Smooth muscle cell (in vitro differentiated cells): ENCODE results near the gene ZBED4. TPM values are rescaled to one million over a fixed set of nuclear protein-coding genes. Genes with fewer than 3 reads are reported as not detected.

Experiments
- DNase-seq: peaks from one replicate; lab custom pipeline; 2025; ENCODE audit not compliant: unreplicated experiment; lab: John Stamatoyannopoulos, UW
- H2AFZ ChIP-seq: fragments of 200-600 bp; sonication (generic); 2 replicates; pipeline ENCODE4 v1.6.0; 2016; ENCODE audit warnings: antibody characterized with exemption, low read depth, mild to moderate bottlenecking
- H3F3A ChIP-seq: fragments of 200-600 bp; sonication (generic); 2 replicates; pipeline ENCODE4 v1.6.0; 2017; ENCODE audit warnings: antibody characterized with exemption, low read depth
- H3K27ac ChIP-seq: fragments of 200-600 bp; sonication (generic); 2 replicates; pipeline ENCODE4 v1.5.1; 2016; ENCODE audit warnings: low read depth, mild to moderate bottlenecking
- H3K27me3 ChIP-seq: fragments of 200-600 bp; sonication (generic); 2 replicates; pipeline ENCODE4 v1.6.1; 2016; ENCODE audit warnings: low read depth, mild to moderate bottlenecking
- H3K36me3 ChIP-seq: fragments of 200-600 bp; sonication (generic); 2 replicates; pipeline ENCODE4 v1.5.1; 2016; ENCODE audit warnings: low read depth
- H3K4me1 ChIP-seq: fragments of 200-600 bp; sonication (generic); 2 replicates; pipeline ENCODE4 v1.5.1; 2016; ENCODE audit warnings: low read depth
- H3K4me2 ChIP-seq: fragments of 200-600 bp; sonication (generic); 2 replicates; pipeline ENCODE4 v1.6.0; 2016; ENCODE audit warnings: mild to moderate bottlenecking
- H3K4me3 ChIP-seq: fragments of 200-600 bp; sonication (generic); 2 replicates; pipeline ENCODE4 v1.5.1; 2016; ENCODE audit warnings: mild to moderate bottlenecking
- H3K79me2 ChIP-seq: fragments of 200-600 bp; sonication (generic); 2 replicates; pipeline ENCODE4 v1.6.0; 2016; ENCODE audit warnings: low read depth, mild to moderate bottlenecking
- H3K9ac ChIP-seq: fragments of 200-600 bp; sonication (generic); 2 replicates; pipeline ENCODE4 v1.6.0; 2016; ENCODE audit warnings: low read depth
- H3K9me3 ChIP-seq: fragments of 200-600 bp; sonication (generic); replicated peaks from 2 replicates; pipeline ENCODE4 v1.5.1; 2016; ENCODE audit warnings: low read depth
- H4K20me1 ChIP-seq: fragments of 200-600 bp; sonication (generic); 2 replicates; pipeline ENCODE4 v1.6.0; 2016; ENCODE audit warnings: low read depth
- WGBS: methylation state at CpG from one replicate; pipeline ENCODE4 v1.1.7; 2016; ENCODE audit warnings: low lambda C conversion rate; 5-methylcytosine and 5-hydroxymethylcytosine counted together
- polyA plus RNA-seq: library from polyadenylated mRNA; unstranded; fragments of >200 nt; fragmentation: Nextera tagmentation; extraction: Ambion mirVana; gene quantifications from 2 replicates; pipeline ENCODE4 v1.2.1, GENCODE V29; 2016
- total RNA-seq: library from RNA; depleted of rRNA; stranded (reverse); fragments of >200 nt; gene quantifications from 2 replicates; pipeline ENCODE4 v1.2.3, GENCODE V29; 2014
- TF ChIP-seq, protein P1 (sequence below): fragments of 200-600 bp; sonication (generic); IDR thresholded peaks from 2 replicates; pipeline ENCODE4 v1.5.1; 2017; ENCODE audit warnings: borderline replicate concordance, mild to moderate bottlenecking, antibody characterized with exemption; ENCODE audit not compliant: insufficient read depth, poor library complexity, severe bottlenecking

ZBED4 gene
- total and polyA plus RNA-seq, 2 experiments from 2014 or later = 12.1 to 16.6 TPM

GRCh38 chr22:49824936-49825335 is 28.7 kb upstream of the ZBED4 start:
- Histone ChIP-seq H3K27ac (peak overlapping the region; percentile 62), H3K79me2 (peaks cover 73% of the 10 kb centered on the region), H3K4me3 (peak overlapping the region; percentile 94), H3K27me3 (no peaks in the 10 kb centered on the region), H3K9me3 (no peaks in the 10 kb centered on the region), H3K4me2 (peak overlapping the region; percentile 85), H3K9ac (peak overlapping the region; percentile 97), H3F3A (no peaks in the 10 kb centered on the region), H3K4me1 (peaks cover 14% of the 10 kb centered on the region), H2AFZ (no peak overlapping the region), H4K20me1 (peaks cover 71% of the 10 kb centered on the region), H3K36me3 (no peaks in the 10 kb centered on the region)
- DNase-seq = no peak
- WGBS = 80% methylated on average over 12 of the region's 12 CpGs
- TF ChIP-seq, protein P1, sequence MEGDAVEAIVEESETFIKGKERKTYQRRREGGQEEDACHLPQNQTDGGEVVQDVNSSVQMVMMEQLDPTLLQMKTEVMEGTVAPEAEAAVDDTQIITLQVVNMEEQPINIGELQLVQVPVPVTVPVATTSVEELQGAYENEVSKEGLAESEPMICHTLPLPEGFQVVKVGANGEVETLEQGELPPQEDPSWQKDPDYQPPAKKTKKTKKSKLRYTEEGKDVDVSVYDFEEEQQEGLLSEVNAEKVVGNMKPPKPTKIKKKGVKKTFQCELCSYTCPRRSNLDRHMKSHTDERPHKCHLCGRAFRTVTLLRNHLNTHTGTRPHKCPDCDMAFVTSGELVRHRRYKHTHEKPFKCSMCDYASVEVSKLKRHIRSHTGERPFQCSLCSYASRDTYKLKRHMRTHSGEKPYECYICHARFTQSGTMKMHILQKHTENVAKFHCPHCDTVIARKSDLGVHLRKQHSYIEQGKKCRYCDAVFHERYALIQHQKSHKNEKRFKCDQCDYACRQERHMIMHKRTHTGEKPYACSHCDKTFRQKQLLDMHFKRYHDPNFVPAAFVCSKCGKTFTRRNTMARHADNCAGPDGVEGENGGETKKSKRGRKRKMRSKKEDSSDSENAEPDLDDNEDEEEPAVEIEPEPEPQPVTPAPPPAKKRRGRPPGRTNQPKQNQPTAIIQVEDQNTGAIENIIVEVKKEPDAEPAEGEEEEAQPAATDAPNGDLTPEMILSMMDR = no peak

DNA sequence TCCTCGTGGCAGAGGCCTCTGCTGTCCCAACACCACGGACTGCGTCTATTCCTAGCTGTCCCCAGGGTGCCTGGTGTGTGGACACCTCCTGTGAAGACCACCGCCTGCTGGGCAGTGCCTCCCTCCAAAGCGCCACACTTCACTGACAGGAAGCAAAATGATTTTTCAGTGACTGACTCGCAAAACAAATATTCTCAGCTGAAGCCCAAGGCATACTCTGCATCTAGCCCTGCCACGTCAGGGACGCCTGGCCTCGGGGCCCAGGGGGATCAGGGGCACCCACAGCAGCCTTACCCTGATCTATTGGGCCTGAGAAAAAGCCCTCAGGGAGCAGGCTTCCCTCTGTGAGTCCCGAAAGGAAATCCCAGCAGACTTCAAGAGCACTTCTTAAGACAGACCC is 28.2 kb upstream of the ZBED4 start:
- peaks cover 66% of the 10 kb centered on the region for H4K20me1 ChIP-seq
- DNase-seq = no peak
- peak overlapping the region; percentile 97 for H3K9ac ChIP-seq

DNA sequence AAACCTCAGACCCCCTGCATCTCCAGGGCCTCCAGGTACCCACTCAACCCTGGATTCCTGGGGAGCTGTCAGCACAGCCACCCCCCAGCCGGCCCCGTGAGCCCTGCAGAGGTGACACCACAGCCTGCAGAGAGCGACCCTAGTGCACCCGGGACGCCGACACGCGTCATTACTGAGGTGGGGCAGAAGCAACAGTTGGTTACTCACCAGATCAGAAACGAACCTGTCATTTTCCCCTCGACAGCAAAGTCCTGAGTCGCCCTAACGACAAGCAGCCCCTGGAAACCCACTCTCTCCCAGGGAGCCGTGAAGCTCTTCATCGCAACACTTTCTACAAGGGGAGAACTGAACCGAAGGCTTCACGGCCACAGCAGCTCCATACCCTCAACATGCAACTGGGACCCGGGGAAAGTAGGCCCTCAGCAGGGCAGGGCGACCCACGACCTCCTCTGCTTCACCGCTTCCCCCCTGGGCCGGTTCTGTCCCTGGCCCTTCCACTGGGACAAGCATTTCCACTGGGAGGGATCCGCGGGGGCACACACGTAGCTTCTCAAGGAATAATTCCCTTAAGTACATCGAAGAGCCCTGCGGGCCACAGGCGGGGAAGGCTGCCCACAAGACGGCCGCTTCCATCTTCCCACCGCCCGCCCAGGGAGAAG is 27.6 kb upstream of the ZBED4 start:
- 15% methylated on average over 31 of the region's 31 CpGs for WGBS
- H2AFZ ChIP-seq = no peak overlapping the region
- H3K27me3 ChIP-seq = no peaks in the 10 kb centered on the region
- H3F3A ChIP-seq = no peaks in the 10 kb centered on the region
- TF ChIP-seq, protein P1 = no peak
- no peak for DNase-seq
- H3K4me3 ChIP-seq = peak overlapping the region; percentile 94
- H3K27ac ChIP-seq = peak overlapping the region; percentile 62
- peaks cover 14% of the 10 kb centered on the region for H3K4me1 ChIP-seq
- peak overlapping the region; percentile 85 for H3K4me2 ChIP-seq
- H3K36me3 ChIP-seq = no peaks in the 10 kb centered on the region
- H3K79me2 ChIP-seq = peaks cover 61% of the 10 kb centered on the region
- H4K20me1 ChIP-seq = peaks cover 59% of the 10 kb centered on the region
- H3K9ac ChIP-seq = peak overlapping the region; percentile 97
- no peaks in the 10 kb centered on the region for H3K9me3 ChIP-seq

More for the DNA sequence above, 28.2 kb upstream of the ZBED4 start:
- Histone ChIP-seq H3F3A (no peaks in the 10 kb centered on the region), H3K9me3 (no peaks in the 10 kb centered on the region), H3K4me1 (peaks cover 14% of the 10 kb centered on the region), H2AFZ (no peak overlapping the region), H3K4me3 (peak overlapping the region; percentile 94), H3K27me3 (no peaks in the 10 kb centered on the region), H3K36me3 (no peaks in the 10 kb centered on the region), H3K79me2 (peaks cover 68% of the 10 kb centered on the region), H3K27ac (peak overlapping the region; percentile 62), H3K4me2 (peak overlapping the region; percentile 85)
- TF ChIP-seq, protein P1 = no peak
- 33% methylated on average over 10 of the region's 10 CpGs for WGBS

GRCh38 chr22:49826603-49827270 is 26.9 kb upstream of the ZBED4 start:
- peak overlapping the region; percentile 62 for H3K27ac ChIP-seq
- peaks cover 53% of the 10 kb centered on the region for H4K20me1 ChIP-seq
- peaks cover 14% of the 10 kb centered on the region for H3K4me1 ChIP-seq
- H2AFZ ChIP-seq = no peak overlapping the region
- H3K79me2 ChIP-seq = peaks cover 55% of the 10 kb centered on the region
- H3K4me3 ChIP-seq = peak overlapping the region; percentile 94
- H3K36me3 ChIP-seq = no peaks in the 10 kb centered on the region
- DNase-seq = no peak
- no peaks in the 10 kb centered on the region for H3F3A ChIP-seq
- WGBS = 2% methylated on average over 57 of the region's 86 CpGs
- H3K4me2 ChIP-seq = peak overlapping the region; percentile 85
- H3K9ac ChIP-seq = peak overlapping the region; percentile 97
- H3K27me3 ChIP-seq = no peaks in the 10 kb centered on the region
- no peaks in the 10 kb centered on the region for H3K9me3 ChIP-seq
- TF ChIP-seq, protein P1 = no peak
